ENCODE data around the gene SRRM2. TPM values are rescaled to one million over a fixed set of nuclear protein-coding genes. Genes with fewer than 3 reads are reported as not detected.

SRRM2 gene
- total RNA-seq, 2 donors from 2014 or later, result 843 to 876 TPM

DNA sequence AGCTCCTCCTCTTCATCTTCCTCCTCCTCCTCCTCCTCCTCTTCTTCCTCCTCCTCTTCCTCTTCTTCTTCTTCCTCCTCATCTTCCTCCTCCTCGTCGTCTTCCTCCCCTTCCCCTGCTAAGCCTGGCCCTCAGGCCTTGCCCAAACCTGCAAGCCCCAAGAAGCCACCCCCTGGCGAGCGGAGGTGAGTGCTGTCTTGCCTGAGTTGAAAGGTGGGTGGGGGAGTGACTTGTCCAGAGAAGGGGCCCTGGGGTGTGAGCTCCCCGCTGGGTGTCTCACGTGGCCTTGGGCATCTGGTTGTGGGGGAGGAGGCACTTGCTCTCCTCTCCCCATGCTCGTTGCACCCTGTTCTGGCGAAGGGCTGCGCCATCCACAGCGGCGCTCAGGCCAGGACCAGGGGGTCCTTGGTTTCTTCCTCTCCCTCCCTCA, 16.7 kb downstream of the SRRM2 start:
- peaks cover 96% of the 10 kb centered on the region for H3K36me3 ChIP-seq (ENCODE audit: control insufficient read depth, insufficient read depth, low read length)
- H3K27ac ChIP-seq (ENCODE audit: low read depth, low read length), result peak overlapping the region; percentile 32
- H3K27ac Mint-ChIP-seq, result peak overlapping the region; percentile 48

DNA sequence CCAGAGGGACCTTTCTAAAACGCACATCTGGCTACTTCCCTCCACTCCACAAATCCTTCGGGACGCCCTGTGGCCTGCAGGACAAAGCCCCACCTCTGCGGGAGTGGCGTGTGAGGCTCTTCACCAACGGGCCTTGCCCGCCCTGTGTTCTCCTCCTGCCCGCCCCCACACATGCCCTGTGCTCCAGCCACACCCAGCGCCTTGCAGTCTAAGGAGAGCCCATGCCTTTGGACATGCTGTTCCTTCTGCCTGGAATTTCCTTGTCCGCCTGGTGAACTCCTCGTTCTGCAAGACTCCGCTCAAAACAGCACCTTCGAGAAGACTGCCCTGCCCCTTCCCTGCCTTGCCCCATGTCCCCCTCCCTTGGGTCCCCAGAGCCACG, 17.2 kb downstream of the SRRM2 start:
- TF ChIP-seq, protein P1, sequence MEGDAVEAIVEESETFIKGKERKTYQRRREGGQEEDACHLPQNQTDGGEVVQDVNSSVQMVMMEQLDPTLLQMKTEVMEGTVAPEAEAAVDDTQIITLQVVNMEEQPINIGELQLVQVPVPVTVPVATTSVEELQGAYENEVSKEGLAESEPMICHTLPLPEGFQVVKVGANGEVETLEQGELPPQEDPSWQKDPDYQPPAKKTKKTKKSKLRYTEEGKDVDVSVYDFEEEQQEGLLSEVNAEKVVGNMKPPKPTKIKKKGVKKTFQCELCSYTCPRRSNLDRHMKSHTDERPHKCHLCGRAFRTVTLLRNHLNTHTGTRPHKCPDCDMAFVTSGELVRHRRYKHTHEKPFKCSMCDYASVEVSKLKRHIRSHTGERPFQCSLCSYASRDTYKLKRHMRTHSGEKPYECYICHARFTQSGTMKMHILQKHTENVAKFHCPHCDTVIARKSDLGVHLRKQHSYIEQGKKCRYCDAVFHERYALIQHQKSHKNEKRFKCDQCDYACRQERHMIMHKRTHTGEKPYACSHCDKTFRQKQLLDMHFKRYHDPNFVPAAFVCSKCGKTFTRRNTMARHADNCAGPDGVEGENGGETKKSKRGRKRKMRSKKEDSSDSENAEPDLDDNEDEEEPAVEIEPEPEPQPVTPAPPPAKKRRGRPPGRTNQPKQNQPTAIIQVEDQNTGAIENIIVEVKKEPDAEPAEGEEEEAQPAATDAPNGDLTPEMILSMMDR (conservative IDR thresholded peaks at IDR 0.05), result no peak
- Mint-ChIP-seq H3K27me3 (ENCODE audit: insufficient read depth) (no peaks in the 10 kb centered on the region), H3K36me3 (ENCODE audit: low read depth) (peaks cover 90% of the 10 kb centered on the region), H3K4me3 (no peak overlapping the region), H3K27ac (peak overlapping the region; percentile 29), H3K9me3 (peaks cover 7% of the 10 kb centered on the region), H3K4me1 (no peaks in the 10 kb centered on the region)
- H3K9ac ChIP-seq (ENCODE audit: extremely low read depth, low read length, poor library complexity, severe bottlenecking), result no peak overlapping the region
- H3K4me1 ChIP-seq (ENCODE audit: control insufficient read depth, insufficient read depth, low read length), result peaks cover 3% of the 10 kb centered on the region
- peaks cover 5% of the 10 kb centered on the region for H3K9me3 ChIP-seq (ENCODE audit: control insufficient read depth, low read length)
- WGBS, 2 experiments (ENCODE audit: insufficient coverage in 1 of 2, insufficient read length in 1 of 2), result 93 to 96% methylated on average over 13 to 14 of the region's 14 CpGs
- H3K4me3 ChIP-seq (ENCODE audit: low read length), result no peak overlapping the region
- H3K27ac ChIP-seq (ENCODE audit: low read depth, low read length), result no peak overlapping the region
- peaks cover 96% of the 10 kb centered on the region for H3K36me3 ChIP-seq (ENCODE audit: control insufficient read depth, insufficient read depth, low read length)
- no peaks in the 10 kb centered on the region for H3K27me3 ChIP-seq (ENCODE audit: control insufficient read depth, insufficient read depth, low read length, poor library complexity, severe bottlenecking)
- DNase-seq, result peak; percentile 49

More for the DNA sequence above, 16.7 kb downstream of the SRRM2 start:
- 80 to 97% methylated on average over 2 to 11 of the region's 11 CpGs for WGBS, 2 experiments (ENCODE audit: insufficient coverage in 1 of 2, insufficient read length in 1 of 2)
- no peaks in the 10 kb centered on the region for H3K27me3 Mint-ChIP-seq (ENCODE audit: insufficient read depth)
- peaks cover 11% of the 10 kb centered on the region for H3K9me3 ChIP-seq (ENCODE audit: control insufficient read depth, low read length)
- H3K9me3 Mint-ChIP-seq, result peaks cover 7% of the 10 kb centered on the region
- DNase-seq, result no peak
- H3K4me3 ChIP-seq (ENCODE audit: low read length), result no peak overlapping the region
- peaks cover 90% of the 10 kb centered on the region for H3K36me3 Mint-ChIP-seq (ENCODE audit: low read depth)
- no peaks in the 10 kb centered on the region for H3K4me1 Mint-ChIP-seq
- H3K4me1 ChIP-seq (ENCODE audit: control insufficient read depth, insufficient read depth, low read length), result peaks cover 3% of the 10 kb centered on the region
- H3K4me3 Mint-ChIP-seq, result no peak overlapping the region
- TF ChIP-seq, protein P1 (conservative IDR thresholded peaks at IDR 0.05), result no peak
- H3K27me3 ChIP-seq (ENCODE audit: control insufficient read depth, insufficient read depth, low read length, poor library complexity, severe bottlenecking), result no peaks in the 10 kb centered on the region
- H3K9ac ChIP-seq (ENCODE audit: extremely low read depth, low read length, poor library complexity, severe bottlenecking), result no peak overlapping the region

DNA sequence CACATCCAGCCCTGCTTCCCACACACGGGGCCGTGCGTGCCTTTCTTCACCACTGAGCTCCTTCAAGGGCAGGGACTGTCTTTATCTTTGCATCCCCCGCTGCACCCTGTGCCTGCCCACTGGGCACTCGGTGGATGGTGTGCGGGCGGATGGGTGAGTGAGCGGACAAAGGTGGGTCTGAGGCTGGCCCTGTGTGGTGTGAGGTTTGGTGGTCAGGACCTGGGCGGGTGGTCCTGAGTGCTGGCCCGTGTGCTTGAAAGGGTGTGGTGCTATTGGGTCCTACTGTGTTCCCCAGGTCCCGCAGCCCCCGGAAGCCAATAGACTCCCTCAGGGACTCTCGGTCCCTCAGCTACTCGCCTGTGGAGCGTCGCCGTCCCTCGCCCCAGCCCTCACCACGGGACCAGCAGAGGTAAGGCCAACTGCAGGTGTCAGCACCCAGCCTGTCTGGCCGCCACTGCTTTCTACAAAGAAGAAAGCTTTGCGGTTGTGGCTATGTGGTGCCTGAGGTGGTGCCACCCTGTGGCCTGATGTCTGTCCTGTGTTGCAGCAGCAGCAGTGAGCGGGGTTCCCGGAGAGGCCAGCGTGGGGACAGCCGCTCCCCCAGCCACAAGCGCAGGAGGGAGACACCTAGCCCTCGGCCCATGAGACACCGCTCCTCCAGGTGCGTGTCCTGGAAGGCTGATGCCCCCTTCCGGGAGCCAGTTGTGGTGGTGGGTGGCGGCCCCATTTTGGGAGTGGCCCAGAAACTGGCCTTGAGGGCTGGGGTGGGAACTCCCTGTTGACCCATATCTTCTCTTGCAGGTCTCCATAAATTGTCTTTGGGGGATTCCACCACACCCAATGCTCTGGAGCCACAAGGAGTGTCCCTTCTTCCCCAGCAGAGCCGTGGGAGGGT, 17.9 kb downstream of the SRRM2 start:
- TF ChIP-seq, protein P1 (conservative IDR thresholded peaks at IDR 0.05), result peak; percentile 55
- H3K27ac Mint-ChIP-seq, result peak overlapping the region; percentile 86
- H3K27me3 Mint-ChIP-seq (ENCODE audit: insufficient read depth), result no peaks in the 10 kb centered on the region
- Histone ChIP-seq H3K4me1 (ENCODE audit: control insufficient read depth, insufficient read depth, low read length) (peaks cover 3% of the 10 kb centered on the region), H3K27me3 (ENCODE audit: control insufficient read depth, insufficient read depth, low read length, poor library complexity, severe bottlenecking) (no peaks in the 10 kb centered on the region), H3K9ac (ENCODE audit: extremely low read depth, low read length, poor library complexity, severe bottlenecking) (no peak overlapping the region), H3K27ac (ENCODE audit: low read depth, low read length) (peak overlapping the region; percentile 36), H3K4me3 (ENCODE audit: low read length) (no peak overlapping the region), H3K9me3 (ENCODE audit: control insufficient read depth, low read length) (no peaks in the 10 kb centered on the region), H3K36me3 (ENCODE audit: control insufficient read depth, insufficient read depth, low read length) (peaks cover 96% of the 10 kb centered on the region)
- peak; percentile 73 for DNase-seq
- peaks cover 7% of the 10 kb centered on the region for H3K9me3 Mint-ChIP-seq
- no peaks in the 10 kb centered on the region for H3K4me1 Mint-ChIP-seq
- H3K4me3 Mint-ChIP-seq, result no peak overlapping the region
- 95 to 98% methylated on average over 18 to 32 of the region's 32 CpGs for WGBS, 2 experiments (ENCODE audit: insufficient coverage in 1 of 2, insufficient read length in 1 of 2)
- peaks cover 87% of the 10 kb centered on the region for H3K36me3 Mint-ChIP-seq (ENCODE audit: low read depth)

All from endodermal cell (in vitro differentiated cells).